ENCODE results near the gene SLC17A4.
"Not testable (repeated sequence)": the region's sequence is repeated elsewhere in the genome, so short reads cannot be mapped to it uniquely, and the experiment has no call there.

SLC17A4 gene

GRCh38 chr6:25735261-25735660, 19.3 kb upstream of the SLC17A4 start:
- Mint-ChIP-seq H3K4me1 (no peaks in the 10 kb centered on the region), H3K27me3 (peaks cover 9% of the 10 kb centered on the region), H3K9me3 (peaks cover 4% of the 10 kb centered on the region), H3K36me3 (peaks cover 5% of the 10 kb centered on the region), H3K27ac (no peak overlapping the region), H3K4me3 (no peak overlapping the region)
- ATAC-seq (ENCODE audit: low read depth) (no peak), DNase-seq (ENCODE audit: low spot score in 2 of 2) (no peak)

DNA sequence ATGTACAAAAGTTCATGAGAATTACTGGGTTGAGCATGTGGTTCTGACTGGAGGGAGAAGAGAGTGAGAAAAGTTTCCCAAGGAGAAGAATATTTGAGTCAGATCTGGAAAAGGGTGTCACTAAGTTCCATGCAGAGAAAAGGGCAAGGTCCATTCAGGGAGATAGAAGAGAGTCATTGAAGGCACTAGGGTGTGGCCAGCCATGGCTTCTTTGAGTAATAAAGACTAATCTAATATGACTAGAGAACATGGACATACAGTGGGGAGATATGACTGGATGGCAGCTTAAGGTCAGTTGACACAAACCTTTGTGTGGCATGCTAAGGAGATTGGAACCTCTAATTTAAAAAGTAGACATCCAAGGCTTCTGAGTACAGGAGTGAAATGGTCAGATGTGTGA, 10.7 kb upstream of the SLC17A4 start:
- no peak for ATAC-seq (ENCODE audit: low read depth)
- Mint-ChIP-seq H3K4me3 (no peak overlapping the region), H3K4me1 (no peaks in the 10 kb centered on the region), H3K27ac (peak overlapping the region; percentile 13), H3K9me3 (no peaks in the 10 kb centered on the region), H3K36me3 (no peaks in the 10 kb centered on the region), H3K27me3 (no peaks in the 10 kb centered on the region)
- DNase-seq (ENCODE audit: low spot score in 2 of 2) = no peak

DNA sequence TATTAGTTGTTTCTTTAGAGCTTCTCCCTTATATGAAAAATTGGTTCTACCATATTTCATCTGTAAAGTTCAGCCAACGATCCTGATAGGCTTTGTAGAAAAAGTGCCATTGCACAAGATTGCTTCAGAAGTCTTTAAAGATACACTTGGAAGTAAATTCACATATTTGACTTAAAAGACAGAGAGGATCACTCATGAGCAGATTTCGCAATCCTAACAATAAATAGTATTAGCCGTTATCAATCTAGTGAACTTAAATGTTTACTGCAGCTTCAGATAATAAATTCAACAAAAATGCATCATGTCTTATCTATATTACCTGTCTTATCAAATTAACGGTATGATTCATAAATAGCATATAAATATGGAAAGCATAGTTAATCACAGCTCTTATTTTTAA, 8.7 kb upstream of the SLC17A4 start:
- Mint-ChIP-seq H3K27me3 (no peaks in the 10 kb centered on the region), H3K9me3 (no peaks in the 10 kb centered on the region), H3K27ac (no peak overlapping the region), H3K4me3 (no peak overlapping the region), H3K36me3 (no peaks in the 10 kb centered on the region), H3K4me1 (peaks cover 4% of the 10 kb centered on the region)
- ATAC-seq (ENCODE audit: low read depth) = no peak
- DNase-seq (ENCODE audit: low spot score in 2 of 2) = no peak

- Mint-ChIP-seq H3K27ac (no peak overlapping the region), H3K4me1 (peaks cover 4% of the 10 kb centered on the region), H3K9me3 (no peaks in the 10 kb centered on the region), H3K27me3 (no peaks in the 10 kb centered on the region), H3K4me3 (no peak overlapping the region), H3K36me3 (no peaks in the 10 kb centered on the region)
- DNase-seq (ENCODE audit: low spot score in 2 of 2) (no peak), ATAC-seq (ENCODE audit: low read depth) (no peak)
Observed at GRCh38 chr6:25746968-25747367, 7.6 kb upstream of the SLC17A4 start.

- no peak for ATAC-seq (ENCODE audit: low read depth)
- Mint-ChIP-seq H3K27ac (no peak overlapping the region), H3K4me1 (peaks cover 4% of the 10 kb centered on the region)
Observed at GRCh38 chr6:25747477-25747876, 7.1 kb upstream of the SLC17A4 start.

GRCh38 chr6:25748049-25748448, 6.5 kb upstream of the SLC17A4 start:
- H3K27me3 Mint-ChIP-seq = no peaks in the 10 kb centered on the region
- H3K4me1 Mint-ChIP-seq = peaks cover 4% of the 10 kb centered on the region
- DNase-seq (ENCODE audit: low spot score in 2 of 2) (no peak), ATAC-seq (ENCODE audit: low read depth) (no peak)
- H3K4me3 Mint-ChIP-seq = no peak overlapping the region
- H3K36me3 Mint-ChIP-seq = no peaks in the 10 kb centered on the region
- H3K9me3 Mint-ChIP-seq = no peaks in the 10 kb centered on the region
- H3K27ac Mint-ChIP-seq = no peak overlapping the region

More at GRCh38 chr6:25747477-25747876, 7.1 kb upstream of the SLC17A4 start:
- no peak for DNase-seq (ENCODE audit: low spot score in 2 of 2)
- Mint-ChIP-seq H3K9me3 (no peaks in the 10 kb centered on the region), H3K27me3 (no peaks in the 10 kb centered on the region), H3K36me3 (no peaks in the 10 kb centered on the region), H3K4me3 (no peak overlapping the region)

- H3K4me3 Mint-ChIP-seq; ATAC-seq (ENCODE audit: low read depth); H3K36me3 Mint-ChIP-seq; H3K27me3 Mint-ChIP-seq; H3K9me3 Mint-ChIP-seq; H3K4me1 Mint-ChIP-seq; DNase-seq (ENCODE audit: low spot score in 2 of 2): not testable (repeated sequence)
- H3K27ac Mint-ChIP-seq = peak overlapping the region; percentile 36
Observed at GRCh38 chr6:25748601-25749517, 5.7 kb upstream of the SLC17A4 start.

DNA sequence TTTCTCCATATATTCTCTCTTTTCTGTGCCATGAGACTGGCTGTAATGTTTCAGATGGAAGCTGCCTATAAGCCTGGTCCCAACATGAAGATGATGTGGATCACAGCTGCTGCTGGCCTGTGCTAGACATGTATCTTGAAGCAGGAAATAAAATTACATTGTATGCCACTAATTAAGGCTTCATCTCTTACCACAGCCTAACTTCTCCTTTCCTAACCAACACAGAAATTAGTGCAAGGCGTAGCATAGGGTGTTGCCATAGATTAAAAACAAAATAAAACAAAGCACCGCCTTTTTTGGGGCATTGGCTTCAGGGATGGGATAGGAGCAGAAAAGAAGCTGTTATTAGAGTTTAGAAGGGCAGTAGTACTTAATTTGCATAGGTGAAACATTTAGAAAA, 4.7 kb upstream of the SLC17A4 start:
- H3K4me3 Mint-ChIP-seq = no peak overlapping the region
- H3K27me3 Mint-ChIP-seq = peaks cover 3% of the 10 kb centered on the region
- peak overlapping the region; percentile 36 for H3K27ac Mint-ChIP-seq
- H3K9me3 Mint-ChIP-seq = no peaks in the 10 kb centered on the region
- DNase-seq (ENCODE audit: low spot score in 2 of 2) (peak in 1 of 2 donors; percentile 20), ATAC-seq (ENCODE audit: low read depth) (peak; percentile 94)
- H3K36me3 Mint-ChIP-seq = no peaks in the 10 kb centered on the region
- H3K4me1 Mint-ChIP-seq = peaks cover 4% of the 10 kb centered on the region

GRCh38 chr6:25750906-25751305, 3.6 kb upstream of the SLC17A4 start:
- H3K36me3 Mint-ChIP-seq = no peaks in the 10 kb centered on the region
- no peak overlapping the region for H3K4me3 Mint-ChIP-seq
- H3K27me3 Mint-ChIP-seq = peaks cover 3% of the 10 kb centered on the region
- peaks cover 4% of the 10 kb centered on the region for H3K4me1 Mint-ChIP-seq
- H3K9me3 Mint-ChIP-seq = no peaks in the 10 kb centered on the region
- no peak for ATAC-seq (ENCODE audit: low read depth)
- peak overlapping the region; percentile 21 for H3K27ac Mint-ChIP-seq
- DNase-seq (ENCODE audit: low spot score in 2 of 2) = no peak

- Mint-ChIP-seq H3K9me3 (no peaks in the 10 kb centered on the region), H3K27me3 (peaks cover 8% of the 10 kb centered on the region), H3K36me3 (no peaks in the 10 kb centered on the region), H3K4me1 (peaks cover 4% of the 10 kb centered on the region), H3K27ac (no peak overlapping the region), H3K4me3 (no peak overlapping the region)
- ATAC-seq (ENCODE audit: low read depth) (no peak), DNase-seq (ENCODE audit: low spot score in 2 of 2) (no peak)
Observed at GRCh38 chr6:25753079-25753478, 1.5 kb upstream of the SLC17A4 start.

- Mint-ChIP-seq H3K9me3 (no peaks in the 10 kb centered on the region), H3K27ac (no peak overlapping the region), H3K4me3 (no peak overlapping the region), H3K27me3 (peaks cover 13% of the 10 kb centered on the region), H3K36me3 (no peaks in the 10 kb centered on the region), H3K4me1 (no peaks in the 10 kb centered on the region)
- no peak for ATAC-seq (ENCODE audit: low read depth)
- no peak for DNase-seq (ENCODE audit: low spot score in 2 of 2)
Observed at GRCh38 chr6:25755483-25755882, 941 bp downstream of the SLC17A4 start.

DNA sequence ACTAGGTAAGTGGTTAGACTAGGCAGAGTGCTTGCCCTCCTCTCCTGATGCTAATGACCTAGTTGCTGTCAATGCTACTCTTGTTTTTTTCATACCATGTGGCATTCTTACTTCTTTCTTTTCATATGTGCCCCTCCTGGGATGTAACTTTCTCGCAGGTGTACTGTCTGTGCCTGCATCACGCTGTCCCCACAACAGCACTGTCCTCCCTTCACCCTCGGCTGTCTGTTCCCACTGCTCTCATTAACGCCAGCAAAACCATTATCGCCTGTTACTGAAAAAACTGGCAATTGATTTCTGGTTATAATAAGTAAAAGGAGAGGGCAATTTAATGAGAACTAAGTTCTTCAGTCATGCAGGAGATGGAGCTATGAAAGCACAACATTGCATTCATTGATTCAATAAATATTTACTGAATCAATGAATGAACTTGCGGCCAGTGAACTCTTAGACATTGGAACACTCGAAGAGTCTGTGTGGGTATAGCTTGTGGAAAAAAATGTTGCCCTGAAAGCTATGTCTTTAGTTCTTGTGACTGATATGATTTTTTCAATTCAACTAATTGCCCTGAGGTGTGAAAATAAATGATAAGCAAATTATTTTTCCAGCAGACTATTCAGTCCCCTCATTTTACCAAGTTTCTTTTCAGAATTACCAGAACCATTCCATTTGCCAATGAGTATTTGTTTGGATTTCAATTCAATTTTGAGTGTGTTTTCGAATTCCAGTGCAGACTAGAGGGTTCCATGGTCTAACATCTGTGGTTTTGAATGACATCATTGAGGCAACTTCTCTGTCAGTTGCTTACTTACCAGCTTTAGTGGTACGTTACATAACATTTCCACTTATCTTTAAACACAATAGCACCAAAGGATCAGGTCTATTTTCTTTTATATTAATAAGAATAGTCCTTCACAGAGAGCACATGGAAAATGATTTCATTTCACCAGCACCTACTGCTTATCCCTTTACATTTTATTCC, 2.1 kb downstream of the SLC17A4 start:
- DNase-seq (ENCODE audit: low spot score in 2 of 2) (no peak), ATAC-seq (ENCODE audit: low read depth) (no peak)
- Mint-ChIP-seq H3K4me1 (no peaks in the 10 kb centered on the region), H3K27me3 (peaks cover 15% of the 10 kb centered on the region), H3K36me3 (no peaks in the 10 kb centered on the region), H3K4me3 (no peak overlapping the region), H3K27ac (no peak overlapping the region), H3K9me3 (no peaks in the 10 kb centered on the region)

DNA sequence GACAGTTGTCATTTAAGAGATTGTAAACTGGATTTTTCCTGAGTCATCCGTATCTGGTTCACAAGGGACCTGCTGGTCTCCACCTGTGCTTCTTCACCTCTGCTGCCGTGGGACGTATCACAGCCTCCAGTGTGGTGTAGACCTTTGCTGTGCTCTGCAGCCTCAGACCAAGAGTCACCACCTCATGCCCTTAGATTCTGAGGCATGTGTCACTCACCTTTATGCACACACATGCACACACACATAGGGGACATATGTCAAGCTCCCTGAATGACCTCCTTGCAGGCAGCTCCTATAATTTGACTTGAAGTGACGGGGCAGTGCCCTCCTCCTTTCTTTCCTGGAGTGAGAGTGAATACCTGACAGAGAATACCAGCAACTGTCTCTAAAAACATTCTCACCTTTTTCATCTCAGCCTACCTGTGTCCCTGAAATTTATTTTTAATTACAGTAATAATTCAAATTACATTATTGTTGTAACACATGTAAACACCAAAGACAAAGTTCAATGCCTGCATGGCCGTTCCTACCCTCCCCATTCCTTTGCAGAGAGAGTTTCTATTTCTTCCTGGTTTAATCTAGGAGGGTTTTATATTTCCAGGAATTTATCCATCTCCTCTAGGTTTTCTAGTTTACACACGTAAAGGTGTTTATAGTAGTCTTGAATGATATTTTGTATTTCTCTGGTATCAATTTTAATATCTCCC, 3.5 kb downstream of the SLC17A4 start:
- no peaks in the 10 kb centered on the region for H3K9me3 Mint-ChIP-seq
- no peaks in the 10 kb centered on the region for H3K4me1 Mint-ChIP-seq
- H3K27me3 Mint-ChIP-seq = peaks cover 15% of the 10 kb centered on the region
- H3K27ac Mint-ChIP-seq = no peak overlapping the region
- DNase-seq (ENCODE audit: low spot score in 2 of 2) (no peak), ATAC-seq (ENCODE audit: low read depth) (no peak)
- no peak overlapping the region for H3K4me3 Mint-ChIP-seq
- H3K36me3 Mint-ChIP-seq = no peaks in the 10 kb centered on the region

- H3K9me3 Mint-ChIP-seq = no peaks in the 10 kb centered on the region
- DNase-seq (ENCODE audit: low spot score in 2 of 2) = no peak
- no peak overlapping the region for H3K27ac Mint-ChIP-seq
- no peaks in the 10 kb centered on the region for H3K36me3 Mint-ChIP-seq
- H3K4me3 Mint-ChIP-seq = no peak overlapping the region
- no peak for ATAC-seq (ENCODE audit: low read depth)
- no peaks in the 10 kb centered on the region for H3K4me1 Mint-ChIP-seq
- H3K27me3 Mint-ChIP-seq = peaks cover 10% of the 10 kb centered on the region
Observed at GRCh38 chr6:25764611-25765010, 10.1 kb downstream of the SLC17A4 start.
